GM12892 (cell line): ENCODE measurements around the gene DISP3.

Experiments used
- POLR2A ChIP-seq: IDR thresholded peaks from 2 replicates; pipeline ENCODE4 v1.6.1; 2011; ENCODE audit warnings: low read depth, low read length, control low read depth
- POLR2AphosphoS5 ChIP-seq: IDR thresholded peaks from 2 replicates; pipeline ENCODE4 v1.6.1; 2011; ENCODE audit warnings: low read depth, low read length, control low read depth

DNA sequence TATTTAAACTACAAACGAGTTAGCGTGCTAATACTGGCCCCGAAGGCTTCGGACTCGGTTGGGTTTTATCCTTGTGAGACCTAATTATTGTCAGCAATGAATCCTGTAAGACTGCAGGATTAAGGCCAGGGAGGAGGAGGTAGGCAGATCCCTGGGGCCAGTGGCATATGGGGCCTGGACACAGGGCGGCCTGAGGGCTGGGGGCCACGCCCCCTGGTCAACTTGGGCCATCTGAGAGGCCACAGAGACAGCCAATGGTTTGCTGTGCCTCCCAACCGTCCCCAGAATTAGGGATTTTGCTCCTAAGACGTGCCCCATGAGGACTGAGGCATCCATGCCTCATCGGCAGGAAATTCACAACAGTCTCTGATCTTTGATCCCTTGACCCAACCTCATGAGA lies 31.1 kb upstream of the DISP3 start:
- no peak for TF ChIP-seq POLR2A
- no peak for TF ChIP-seq POLR2AphosphoS5
